ENCODE results near the gene CRAT.

Gene CRAT

DNA sequence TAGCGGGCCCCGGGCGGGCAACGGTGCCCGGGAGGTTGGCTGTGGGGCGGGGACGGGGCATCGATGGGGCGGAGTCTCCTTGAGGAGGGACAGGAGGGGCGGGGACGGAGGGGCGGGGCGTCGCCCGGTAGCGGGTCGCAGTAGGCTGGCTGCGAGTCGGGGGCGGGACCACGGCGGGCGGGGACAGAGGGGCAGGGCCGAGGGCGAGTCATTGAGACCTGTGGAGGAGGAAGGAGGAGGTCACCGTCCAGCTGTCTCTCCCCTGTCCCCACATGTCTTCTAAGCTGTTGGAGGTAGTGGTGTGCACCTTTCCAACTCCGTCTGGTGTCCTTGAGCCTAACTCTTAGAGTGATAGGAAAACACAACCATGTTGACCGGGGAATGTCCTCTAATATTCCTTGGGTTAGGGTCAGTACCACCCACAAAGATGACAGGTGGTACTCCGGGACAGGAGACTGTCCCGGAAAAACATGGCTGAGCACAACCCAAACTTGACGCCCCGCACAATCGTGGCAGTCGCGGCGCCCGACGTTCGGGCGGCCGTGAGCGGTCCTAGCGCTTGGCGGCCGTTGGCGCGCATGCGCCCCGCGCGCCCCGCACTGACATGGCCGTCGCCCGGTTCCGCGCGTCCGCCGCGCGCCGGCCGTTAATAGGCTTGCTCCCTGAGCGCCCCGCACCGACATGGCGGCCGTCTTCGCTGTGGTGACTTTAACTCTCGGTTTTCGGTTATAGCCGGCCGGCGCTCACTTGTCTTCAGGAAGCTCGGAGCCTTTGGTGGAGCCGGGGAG, at the start of gene CRAT, which contains the start of gene PTPA:
Gene CRAT, minus strand, starts transcription at position 54 of the 788 bp plus-strand sequence. CDS start 284 bp downstream, outside the sequence.
Gene PTPA, plus strand, starts transcription at position 676 of the 788 bp plus-strand sequence. CDS start 186 bp downstream, outside the sequence.
- Histone ChIP-seq H3K36me3 (ENCODE audit: control insufficient read depth, insufficient read depth, low read length) (no peaks in the 10 kb centered on the region), H3K27ac (ENCODE audit: low read depth, low read length) (peak within 1 kb of the TSS; percentile 90), H3K9ac (ENCODE audit: low read length) (peak within 1 kb of the TSS; percentile 92), H3K27me3 (ENCODE audit: control insufficient read depth, insufficient read depth, low read length) (peaks cover 17% of the 10 kb centered on the region), H3K4me3 (ENCODE audit: low read depth, low read length) (peak within 1 kb of the TSS; percentile 87), H3K9me3 (ENCODE audit: control insufficient read depth, insufficient read depth, low read depth, low read length) (no peaks in the 10 kb centered on the region), H3K4me1 (ENCODE audit: control insufficient read depth, insufficient read depth, low read length) (peaks cover 8% of the 10 kb centered on the region; the same call in 1 of the 2 replicates)

DNA sequence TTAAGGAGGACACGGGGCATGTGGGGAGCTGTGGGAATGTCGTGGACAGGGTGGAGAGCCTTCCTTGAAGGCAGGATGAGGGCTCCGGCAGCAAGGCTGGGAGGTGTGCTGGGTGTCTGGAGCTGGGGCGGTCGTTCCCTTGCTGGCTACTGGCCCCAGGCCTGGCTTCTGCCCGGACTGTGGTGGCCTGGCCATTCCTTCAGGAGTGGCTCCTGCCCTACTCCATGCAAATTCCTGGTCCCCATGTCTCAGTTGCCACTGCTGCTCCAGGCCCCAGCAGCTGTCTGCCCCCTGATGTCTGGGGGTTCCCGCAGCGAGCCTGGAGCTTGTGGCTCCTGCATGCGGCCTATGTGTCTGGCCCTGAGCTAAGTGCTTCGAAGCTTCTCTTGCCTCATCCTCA, 45.6 kb upstream of the CRAT start:
- no peaks in the 10 kb centered on the region for H3K27me3 ChIP-seq (ENCODE audit: control insufficient read depth, insufficient read depth, low read length)
- H3K27ac ChIP-seq (ENCODE audit: low read depth, low read length) = no peak overlapping the region
- no peaks in the 10 kb centered on the region for H3K9me3 ChIP-seq (ENCODE audit: control insufficient read depth, insufficient read depth, low read depth, low read length)
- peaks cover 14% of the 10 kb centered on the region for H3K36me3 ChIP-seq (ENCODE audit: control insufficient read depth, insufficient read depth, low read length)
- H3K9ac ChIP-seq (ENCODE audit: low read length) = no peak overlapping the region
- no peak overlapping the region for H3K4me3 ChIP-seq (ENCODE audit: low read depth, low read length)
- no peaks in the 10 kb centered on the region for H3K4me1 ChIP-seq (ENCODE audit: control insufficient read depth, insufficient read depth, low read length)

- Histone ChIP-seq H3K9ac (ENCODE audit: low read length) (no peak overlapping the region), H3K4me3 (ENCODE audit: low read depth, low read length) (no peak overlapping the region), H3K27me3 (ENCODE audit: control insufficient read depth, insufficient read depth, low read length) (no peaks in the 10 kb centered on the region), H3K4me1 (ENCODE audit: control insufficient read depth, insufficient read depth, low read length) (no peaks in the 10 kb centered on the region), H3K9me3 (ENCODE audit: control insufficient read depth, insufficient read depth, low read depth, low read length) (no peaks in the 10 kb centered on the region), H3K27ac (ENCODE audit: low read depth, low read length) (no peak overlapping the region), H3K36me3 (ENCODE audit: control insufficient read depth, insufficient read depth, low read length) (peaks cover 21% of the 10 kb centered on the region)
Observed at GRCh38 chr9:129154866-129155477, 44.4 kb upstream of the CRAT start.

GRCh38 chr9:129151469-129151868, 40.9 kb upstream of the CRAT start:
- Histone ChIP-seq H3K27ac (ENCODE audit: low read depth, low read length) (no peak overlapping the region), H3K36me3 (ENCODE audit: control insufficient read depth, insufficient read depth, low read length) (peaks cover 38% of the 10 kb centered on the region), H3K9ac (ENCODE audit: low read length) (no peak overlapping the region), H3K27me3 (ENCODE audit: control insufficient read depth, insufficient read depth, low read length) (no peaks in the 10 kb centered on the region), H3K9me3 (ENCODE audit: control insufficient read depth, insufficient read depth, low read depth, low read length) (no peaks in the 10 kb centered on the region), H3K4me3 (ENCODE audit: low read depth, low read length) (no peak overlapping the region), H3K4me1 (ENCODE audit: control insufficient read depth, insufficient read depth, low read length) (peaks cover 7% of the 10 kb centered on the region)

DNA sequence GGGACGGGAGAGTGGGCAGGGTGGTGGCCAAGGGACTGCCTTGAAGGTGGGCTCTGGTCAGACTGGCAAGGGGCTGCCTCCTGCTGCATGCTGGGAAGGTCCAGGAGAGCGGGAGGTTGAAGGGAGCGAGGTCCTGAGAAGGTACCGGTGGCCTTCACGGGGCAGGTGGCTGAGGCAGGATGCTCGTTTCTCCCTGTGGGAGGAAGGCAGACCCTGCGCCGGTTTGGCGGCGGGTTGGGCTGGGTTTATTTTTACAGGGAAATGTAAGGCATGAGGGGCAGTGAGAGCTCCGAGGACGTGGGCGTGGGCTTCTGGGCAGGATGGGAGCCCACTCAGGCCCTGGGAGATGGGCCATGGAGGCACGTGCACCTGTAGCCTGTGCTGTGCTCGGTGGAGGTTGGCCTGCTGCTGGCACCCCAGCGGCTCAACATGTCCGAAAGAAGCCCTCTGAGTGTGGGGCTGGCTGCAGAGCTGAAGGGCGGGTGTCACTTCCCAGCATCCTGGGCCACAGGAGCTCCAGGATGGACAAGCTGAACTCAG, 40.1 kb upstream of the CRAT start:
- H3K4me1 ChIP-seq (ENCODE audit: control insufficient read depth, insufficient read depth, low read length) = peaks cover 14% of the 10 kb centered on the region
- no peak overlapping the region for H3K27ac ChIP-seq (ENCODE audit: low read depth, low read length)
- no peaks in the 10 kb centered on the region for H3K27me3 ChIP-seq (ENCODE audit: control insufficient read depth, insufficient read depth, low read length)
- peaks cover 39% of the 10 kb centered on the region for H3K36me3 ChIP-seq (ENCODE audit: control insufficient read depth, insufficient read depth, low read length)
- H3K4me3 ChIP-seq (ENCODE audit: low read depth, low read length) = no peak overlapping the region
- H3K9me3 ChIP-seq (ENCODE audit: control insufficient read depth, insufficient read depth, low read depth, low read length) = no peaks in the 10 kb centered on the region
- H3K9ac ChIP-seq (ENCODE audit: low read length) = no peak overlapping the region

DNA sequence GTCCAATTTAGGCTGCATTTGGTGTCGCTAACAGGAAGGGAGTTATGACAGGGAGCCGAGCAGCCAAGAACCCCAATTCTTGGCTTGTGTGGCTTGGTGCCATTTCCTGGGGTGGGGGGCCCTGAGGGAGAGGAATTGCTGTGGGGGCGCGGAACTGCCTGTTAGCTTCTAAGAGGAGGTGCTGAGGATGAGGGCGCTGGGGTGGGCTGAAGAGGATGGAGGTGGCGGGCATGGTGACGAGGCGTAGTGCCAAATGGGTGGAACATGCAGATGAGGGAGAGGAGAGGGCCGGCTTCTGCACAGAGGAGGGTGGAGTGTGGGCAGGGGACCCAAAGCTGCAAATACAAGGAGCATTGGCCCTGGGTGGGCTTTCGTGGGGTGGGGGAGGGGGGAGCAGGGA, 39.5 kb upstream of the CRAT start:
- Histone ChIP-seq H3K9me3 (ENCODE audit: control insufficient read depth, insufficient read depth, low read depth, low read length) (no peaks in the 10 kb centered on the region), H3K4me3 (ENCODE audit: low read depth, low read length) (no peak overlapping the region), H3K9ac (ENCODE audit: low read length) (no peak overlapping the region), H3K4me1 (ENCODE audit: control insufficient read depth, insufficient read depth, low read length) (peaks cover 20% of the 10 kb centered on the region), H3K27me3 (ENCODE audit: control insufficient read depth, insufficient read depth, low read length) (no peaks in the 10 kb centered on the region), H3K36me3 (ENCODE audit: control insufficient read depth, insufficient read depth, low read length) (peaks cover 35% of the 10 kb centered on the region), H3K27ac (ENCODE audit: low read depth, low read length) (no peak overlapping the region)

GRCh38 chr9:129149442-129149841, 38.8 kb upstream of the CRAT start:
- Histone ChIP-seq H3K9me3 (ENCODE audit: control insufficient read depth, insufficient read depth, low read depth, low read length) (no peaks in the 10 kb centered on the region), H3K27ac (ENCODE audit: low read depth, low read length) (no peak overlapping the region), H3K4me1 (ENCODE audit: control insufficient read depth, insufficient read depth, low read length) (peaks cover 23% of the 10 kb centered on the region), H3K9ac (ENCODE audit: low read length) (no peak overlapping the region), H3K4me3 (ENCODE audit: low read depth, low read length) (no peak overlapping the region), H3K27me3 (ENCODE audit: control insufficient read depth, insufficient read depth, low read length) (no peaks in the 10 kb centered on the region), H3K36me3 (ENCODE audit: control insufficient read depth, insufficient read depth, low read length) (peaks cover 33% of the 10 kb centered on the region)

GRCh38 chr9:129148463-129149204, 38.0 kb upstream of the CRAT start:
- no peak overlapping the region for H3K27ac ChIP-seq (ENCODE audit: low read depth, low read length)
- H3K9me3 ChIP-seq (ENCODE audit: control insufficient read depth, insufficient read depth, low read depth, low read length) = no peaks in the 10 kb centered on the region

GRCh38 chr9:129146441-129146941, 35.9 kb upstream of the CRAT start:
- peaks cover 40% of the 10 kb centered on the region for H3K36me3 ChIP-seq (ENCODE audit: control insufficient read depth, insufficient read depth, low read length)
- H3K9me3 ChIP-seq (ENCODE audit: control insufficient read depth, insufficient read depth, low read depth, low read length) = no peaks in the 10 kb centered on the region
- H3K4me1 ChIP-seq (ENCODE audit: control insufficient read depth, insufficient read depth, low read length) = peaks cover 48% of the 10 kb centered on the region
- no peaks in the 10 kb centered on the region for H3K27me3 ChIP-seq (ENCODE audit: control insufficient read depth, insufficient read depth, low read length)
- peak overlapping the region; percentile 77 for H3K27ac ChIP-seq (ENCODE audit: low read depth, low read length)
- H3K9ac ChIP-seq (ENCODE audit: low read length) = peak overlapping the region; percentile 79
- H3K4me3 ChIP-seq (ENCODE audit: low read depth, low read length) = no peak overlapping the region; the same call in 1 of the 2 replicates

More at GRCh38 chr9:129148463-129149204, 38.0 kb upstream of the CRAT start:
- H3K4me3 ChIP-seq (ENCODE audit: low read depth, low read length) = no peak overlapping the region
- H3K27me3 ChIP-seq (ENCODE audit: control insufficient read depth, insufficient read depth, low read length) = no peaks in the 10 kb centered on the region
- H3K36me3 ChIP-seq (ENCODE audit: control insufficient read depth, insufficient read depth, low read length) = peaks cover 40% of the 10 kb centered on the region
- H3K9ac ChIP-seq (ENCODE audit: low read length) = no peak overlapping the region
- H3K4me1 ChIP-seq (ENCODE audit: control insufficient read depth, insufficient read depth, low read length) = peaks cover 29% of the 10 kb centered on the region

DNA sequence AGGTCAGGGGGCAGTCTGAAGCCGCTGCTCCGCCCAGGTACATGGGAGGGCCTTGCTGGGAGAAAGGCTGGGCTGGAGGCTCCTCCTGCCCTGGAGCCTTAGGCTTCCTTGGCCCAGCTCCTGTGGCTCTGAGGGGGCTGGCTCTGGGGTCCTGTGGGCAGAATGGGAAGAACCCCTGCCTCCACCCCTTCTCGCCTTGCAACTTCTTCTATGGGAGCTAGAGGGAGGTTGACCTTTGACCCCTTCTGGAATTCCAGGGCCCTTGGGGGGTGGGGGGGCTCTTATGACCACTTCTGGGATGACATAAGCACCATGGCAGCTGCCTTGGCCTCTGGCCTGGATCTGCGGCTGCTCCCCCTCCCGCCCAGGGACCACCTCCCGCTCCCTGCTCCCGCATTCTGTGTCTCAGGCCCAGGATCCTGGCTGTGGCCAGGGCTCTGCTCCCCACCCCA, 35.3 kb upstream of the CRAT start:
- peak overlapping the region; percentile 77 for H3K27ac ChIP-seq (ENCODE audit: low read depth, low read length)
- H3K36me3 ChIP-seq (ENCODE audit: control insufficient read depth, insufficient read depth, low read length) = peaks cover 38% of the 10 kb centered on the region
- peak overlapping the region; percentile 79 for H3K9ac ChIP-seq (ENCODE audit: low read length)
- H3K9me3 ChIP-seq (ENCODE audit: control insufficient read depth, insufficient read depth, low read depth, low read length) = no peaks in the 10 kb centered on the region
- no peaks in the 10 kb centered on the region for H3K27me3 ChIP-seq (ENCODE audit: control insufficient read depth, insufficient read depth, low read length)
- peaks cover 54% of the 10 kb centered on the region for H3K4me1 ChIP-seq (ENCODE audit: control insufficient read depth, insufficient read depth, low read length)
- H3K4me3 ChIP-seq (ENCODE audit: low read depth, low read length) = no peak overlapping the region; the same call in 1 of the 2 replicates

Measured in HUES6 (cell line).